NB4 (cell line): Measurements from ENCODE around the gene CELSR1.

ENCODE experiments used
- DNase-seq: peaks from one replicate; pipeline ENCODE4 v3.0.0; 2010; ENCODE audit warnings: low read depth
- H3K4me3 ChIP-seq: one replicate; pipeline ENCODE4 v1.5.1; 2011; ENCODE audit warnings: mild to moderate bottlenecking, low read depth, low read length, moderate library complexity
- MAX ChIP-seq: IDR thresholded peaks from 2 replicates; pipeline ENCODE4 v1.6.1; 2011; ENCODE audit warnings: low read depth, low read length
- MYC ChIP-seq: IDR thresholded peaks from 2 replicates; pipeline ENCODE4 v1.6.1; 2011; ENCODE audit warnings: low read depth, low read length
- POLR2A ChIP-seq: IDR thresholded peaks from 2 replicates; pipeline ENCODE4 v1.6.1; 2011; ENCODE audit warnings: mild to moderate bottlenecking; ENCODE audit not compliant: insufficient read length; ENCODE audit errors: extremely low read depth
- TF ChIP-seq, protein P1 (sequence below): IDR thresholded peaks from one replicate; pipeline ENCODE4 v1.5.1; 2012; ENCODE audit warnings: low read depth, low read length

Gene CELSR1

DNA sequence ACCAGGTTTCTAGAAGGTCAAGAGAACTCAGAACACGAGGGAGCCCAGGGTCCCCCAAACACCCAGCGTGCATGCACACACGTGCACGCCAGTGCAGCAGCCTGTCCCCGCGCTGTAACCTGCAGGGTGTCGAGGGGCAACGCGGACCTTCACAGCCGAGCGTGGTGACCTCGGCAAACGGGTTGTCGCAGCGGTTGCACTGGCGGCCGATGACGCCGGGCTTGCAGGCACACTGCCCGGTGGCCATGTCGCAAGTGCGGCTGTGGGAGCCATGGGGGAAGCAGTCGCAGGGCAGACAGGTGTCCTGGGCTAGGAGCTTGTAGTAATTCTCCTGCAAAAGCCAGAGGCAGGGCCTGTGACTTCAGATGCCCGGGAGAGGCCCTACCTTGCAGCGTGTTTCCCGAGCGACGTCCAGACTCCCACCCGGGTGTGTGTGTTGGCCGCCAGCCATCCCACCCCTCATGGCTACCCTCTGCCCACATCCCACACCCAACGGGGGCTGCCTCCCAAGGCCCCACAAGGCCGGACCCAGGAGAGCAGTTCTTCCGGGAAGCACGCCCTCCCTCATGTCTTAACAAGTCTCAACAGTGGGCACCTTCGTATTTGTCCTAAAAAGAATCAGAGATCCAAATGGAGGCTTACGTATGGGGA, 145.8 kb downstream of the CELSR1 start:
- no peak for DNase-seq
- no peak overlapping the region for H3K4me3 ChIP-seq
- TF ChIP-seq, protein P1, sequence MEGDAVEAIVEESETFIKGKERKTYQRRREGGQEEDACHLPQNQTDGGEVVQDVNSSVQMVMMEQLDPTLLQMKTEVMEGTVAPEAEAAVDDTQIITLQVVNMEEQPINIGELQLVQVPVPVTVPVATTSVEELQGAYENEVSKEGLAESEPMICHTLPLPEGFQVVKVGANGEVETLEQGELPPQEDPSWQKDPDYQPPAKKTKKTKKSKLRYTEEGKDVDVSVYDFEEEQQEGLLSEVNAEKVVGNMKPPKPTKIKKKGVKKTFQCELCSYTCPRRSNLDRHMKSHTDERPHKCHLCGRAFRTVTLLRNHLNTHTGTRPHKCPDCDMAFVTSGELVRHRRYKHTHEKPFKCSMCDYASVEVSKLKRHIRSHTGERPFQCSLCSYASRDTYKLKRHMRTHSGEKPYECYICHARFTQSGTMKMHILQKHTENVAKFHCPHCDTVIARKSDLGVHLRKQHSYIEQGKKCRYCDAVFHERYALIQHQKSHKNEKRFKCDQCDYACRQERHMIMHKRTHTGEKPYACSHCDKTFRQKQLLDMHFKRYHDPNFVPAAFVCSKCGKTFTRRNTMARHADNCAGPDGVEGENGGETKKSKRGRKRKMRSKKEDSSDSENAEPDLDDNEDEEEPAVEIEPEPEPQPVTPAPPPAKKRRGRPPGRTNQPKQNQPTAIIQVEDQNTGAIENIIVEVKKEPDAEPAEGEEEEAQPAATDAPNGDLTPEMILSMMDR, result no peak
- TF ChIP-seq POLR2A (no peak), MAX (no peak), MYC (no peak)

DNA sequence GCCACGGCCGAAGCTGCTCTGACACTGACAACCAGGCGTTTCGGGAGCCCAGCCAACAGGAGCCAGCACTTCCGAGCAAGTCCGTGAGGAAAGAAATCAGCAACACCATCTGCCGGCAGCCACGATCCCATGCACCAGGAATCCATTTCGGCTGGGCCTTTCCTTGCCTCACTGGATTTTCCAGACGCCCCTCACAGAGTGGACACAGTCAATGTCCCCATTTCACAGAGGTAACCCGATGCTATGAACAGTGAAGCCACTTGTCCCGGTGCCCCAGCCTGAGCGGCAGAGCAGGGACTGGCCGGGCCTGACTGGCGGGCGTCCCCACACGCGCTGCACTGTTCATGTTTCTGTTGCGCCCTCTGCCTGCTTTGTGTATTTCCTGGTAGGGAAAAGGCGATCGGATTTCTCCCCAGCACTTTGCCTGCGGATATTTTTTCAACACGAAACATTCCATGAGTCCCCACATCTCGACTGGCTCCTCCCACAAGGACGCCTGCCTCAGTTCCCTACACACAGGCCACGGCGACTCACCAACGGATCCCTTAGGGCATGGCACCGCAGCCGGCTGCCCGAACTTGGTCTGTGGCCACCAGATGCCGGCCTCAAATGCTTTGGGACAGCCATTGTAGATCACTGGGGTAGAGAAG, 146.6 kb downstream of the CELSR1 start:
- DNase-seq, result no peak
- TF ChIP-seq, protein P1, result no peak
- TF ChIP-seq MAX, result no peak
- TF ChIP-seq POLR2A, result no peak
- TF ChIP-seq MYC, result no peak
- no peak overlapping the region for H3K4me3 ChIP-seq

DNA sequence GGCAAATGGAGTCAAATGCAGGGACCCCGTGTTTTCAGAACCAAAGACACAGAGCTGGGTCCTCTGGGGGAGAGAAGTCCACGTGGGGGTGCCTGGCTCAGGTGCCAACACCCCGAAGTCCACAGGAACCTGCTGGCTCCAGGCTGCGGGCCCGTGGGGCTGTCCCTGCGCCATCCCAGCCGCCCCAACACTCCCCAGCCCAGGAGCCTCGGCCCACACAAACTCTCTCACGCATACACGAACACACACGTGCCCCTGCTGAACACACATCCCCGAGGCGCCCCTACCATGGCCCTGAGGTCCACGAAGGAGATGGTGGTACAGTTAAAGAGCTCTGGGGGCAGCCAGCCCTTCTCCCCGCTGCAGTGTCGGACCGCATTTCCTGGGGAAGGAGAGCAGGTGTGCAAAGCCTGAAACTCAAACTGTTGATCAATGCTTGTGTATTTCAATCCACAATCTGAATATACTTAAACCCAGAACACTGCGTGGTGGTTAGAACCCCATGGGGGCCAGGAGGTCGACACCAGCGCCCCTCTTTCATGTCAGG, 147.2 kb downstream of the CELSR1 start:
- TF ChIP-seq, protein P1, result no peak
- TF ChIP-seq MAX, result no peak
- no peak for TF ChIP-seq POLR2A
- TF ChIP-seq MYC, result no peak
- no peak overlapping the region for H3K4me3 ChIP-seq

DNA sequence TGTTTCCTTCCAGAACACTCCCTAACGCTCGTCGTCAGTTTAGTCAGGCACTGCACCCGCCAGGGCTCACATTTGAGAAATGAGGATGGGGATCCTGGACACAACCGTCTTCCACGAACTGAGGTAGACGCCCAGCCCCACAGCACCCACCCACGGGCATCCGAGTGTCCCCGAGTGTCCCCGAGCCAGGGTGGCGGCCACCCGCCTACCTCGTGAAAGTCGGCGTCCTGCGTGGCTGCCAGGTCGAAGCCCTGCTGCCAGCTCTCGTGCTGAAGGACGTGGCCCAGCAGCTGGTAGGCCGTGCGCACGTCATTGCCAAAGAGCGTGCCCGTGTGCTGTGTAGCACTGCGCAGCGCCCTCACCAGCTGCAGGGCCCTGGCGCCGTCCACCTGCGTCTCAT, 148.3 kb downstream of the CELSR1 start:
- TF ChIP-seq MAX (no peak), MYC (no peak), POLR2A (no peak)
- TF ChIP-seq, protein P1, result no peak
- H3K4me3 ChIP-seq, result no peak overlapping the region
- DNase-seq, result no peak

More for the DNA sequence above, 147.2 kb downstream of the CELSR1 start:
- DNase-seq, result no peak

DNA sequence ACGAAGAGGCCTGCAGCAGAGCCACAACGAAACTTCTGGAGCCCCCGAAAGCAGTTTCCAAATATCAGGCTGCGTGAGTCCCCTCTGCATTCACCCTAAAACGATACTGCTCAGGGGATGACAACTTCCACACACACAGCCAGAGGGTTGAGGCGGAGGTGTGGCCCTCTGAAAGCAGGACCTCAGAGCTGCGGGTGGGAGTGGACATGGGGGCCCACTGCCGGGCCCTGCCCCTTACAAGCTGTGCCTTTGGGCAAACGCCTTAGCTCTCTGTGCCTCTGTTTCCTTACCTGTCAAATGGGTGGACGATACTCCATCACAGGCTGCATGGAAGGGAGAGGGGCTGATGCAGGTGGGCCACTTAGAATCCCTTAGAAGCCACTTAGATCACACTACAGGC, 148.8 kb downstream of the CELSR1 start:
- DNase-seq, result no peak
- H3K4me3 ChIP-seq, result no peak overlapping the region
- TF ChIP-seq MAX (no peak), MYC (no peak), POLR2A (no peak)
- TF ChIP-seq, protein P1, result no peak
